ENCODE measurements around the gene VARS2. TPM values are rescaled to one million over a fixed set of nuclear protein-coding genes. Genes with fewer than 3 reads are reported as not detected.
"Not testable (repeated sequence)": the region's sequence is repeated elsewhere in the genome, so short reads cannot be mapped to it uniquely, and the experiment has no call there.

The VARS2 gene
- total and polyA plus RNA-seq, 2 donors from 2014 or later = 30.4 to 34.5 TPM

- H3K4me3 ChIP-seq (ENCODE audit: low read length in 3 of 3) = no peak overlapping the region
- no peaks in the 10 kb centered on the region for H3K9me3 ChIP-seq (ENCODE audit: control insufficient read depth in 2 of 3, insufficient read depth in 1 of 3, low read length in 3 of 3)
- no peak overlapping the region for H3K9ac ChIP-seq (ENCODE audit: low read length in 3 of 3)
- H3K4me1 ChIP-seq (ENCODE audit: control insufficient read depth in 2 of 3, insufficient read depth in 2 of 3, low read depth in 1 of 3, low read length in 3 of 3) = peaks cover 0 to 22% (median 20%) of the 10 kb centered on the region in 3 donors
- no peak for TF ChIP-seq CTCF (IDR thresholded peaks at IDR 0.05; ENCODE audit: borderline replicate concordance, extremely low read depth, insufficient read depth)
- H3K27me3 ChIP-seq (ENCODE audit: control insufficient read depth, insufficient read depth, low read length) = no peaks in the 10 kb centered on the region
- intact Hi-C loops (cut with DNase I) = loop anchor here (10.0 kb wide), 1 partner anchor 156 kb away; no protein-coding TSS in a partner anchor
- FAIRE-seq (no peak), DNase-seq (no peak)
- peaks cover 2 to 13% (median 11%) of the 10 kb centered on the region in 3 donors for H3K36me3 ChIP-seq (ENCODE audit: control insufficient read depth in 2 of 3, insufficient read depth in 3 of 3, low read length in 3 of 3)
- no peak overlapping the region for H3K27ac ChIP-seq (ENCODE audit: low read depth in 2 of 2, low read length in 2 of 2)
Observed at GRCh38 chr6:30918670-30919069, 4.6 kb downstream of the VARS2 start.

- FAIRE-seq = no peak
- Histone ChIP-seq H3K36me3 (ENCODE audit: control insufficient read depth in 2 of 3, insufficient read depth in 3 of 3, low read length in 3 of 3) (peaks cover 2 to 16% (median 13%) of the 10 kb centered on the region in 3 donors), H3K4me1 (ENCODE audit: control insufficient read depth in 2 of 3, insufficient read depth in 2 of 3, low read depth in 1 of 3, low read length in 3 of 3) (peaks cover 0 to 4% (median 1%) of the 10 kb centered on the region in 3 donors), H3K4me3 (ENCODE audit: low read length in 3 of 3) (no peak overlapping the region), H3K9ac (ENCODE audit: low read length in 3 of 3) (no peak overlapping the region), H3K9me3 (ENCODE audit: control insufficient read depth in 2 of 3, insufficient read depth in 1 of 3, low read length in 3 of 3) (no peaks in the 10 kb centered on the region), H3K27ac (ENCODE audit: low read depth in 2 of 2, low read length in 2 of 2) (no peak overlapping the region), H3K27me3 (ENCODE audit: control insufficient read depth, insufficient read depth, low read length) (no peaks in the 10 kb centered on the region)
- no peak for DNase-seq
- TF ChIP-seq CTCF (IDR thresholded peaks at IDR 0.05; ENCODE audit: borderline replicate concordance, extremely low read depth, insufficient read depth) = no peak
- intact Hi-C loops (cut with DNase I) = no loop called here
Observed at GRCh38 chr6:30922447-30922852, 8.4 kb downstream of the VARS2 start.

- intact Hi-C loops (cut with DNase I); H3K9ac ChIP-seq (ENCODE audit: low read length in 3 of 3); H3K9me3 ChIP-seq (ENCODE audit: control insufficient read depth in 2 of 3, insufficient read depth in 1 of 3, low read length in 3 of 3); H3K4me1 ChIP-seq (ENCODE audit: control insufficient read depth in 2 of 3, insufficient read depth in 2 of 3, low read depth in 1 of 3, low read length in 3 of 3); H3K27me3 ChIP-seq (ENCODE audit: control insufficient read depth, insufficient read depth, low read length); DNase-seq; FAIRE-seq; H3K27ac ChIP-seq (ENCODE audit: low read depth in 2 of 2, low read length in 2 of 2); H3K4me3 ChIP-seq (ENCODE audit: low read length in 3 of 3): not testable (repeated sequence)
- peaks cover 2 to 16% (median 13%) of the 10 kb centered on the region in 3 donors for H3K36me3 ChIP-seq (ENCODE audit: control insufficient read depth in 2 of 3, insufficient read depth in 3 of 3, low read length in 3 of 3)
Observed at GRCh38 chr6:30924040-30924627, 10.1 kb downstream of the VARS2 start.

DNA sequence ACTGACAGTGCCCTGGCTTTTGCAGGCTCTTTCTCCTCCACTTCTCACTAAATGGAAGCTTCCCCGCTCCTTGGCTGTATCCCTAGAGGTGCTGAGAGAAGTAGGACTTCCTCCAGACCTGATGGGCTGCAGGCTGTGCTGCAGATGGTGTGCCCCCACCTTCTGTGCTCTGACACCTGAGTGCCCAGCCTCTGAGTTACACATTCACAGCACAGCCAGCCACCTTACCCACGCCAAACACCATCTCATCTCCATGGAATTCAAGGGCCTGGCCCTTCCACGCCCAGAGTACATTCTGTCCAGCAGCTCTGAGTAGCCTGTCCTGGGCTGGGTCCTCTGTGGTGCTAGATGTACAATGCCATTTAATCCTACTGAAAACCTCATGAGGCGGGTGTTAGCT, 12.6 kb downstream of the VARS2 start:
- no peak overlapping the region for H3K27ac ChIP-seq (ENCODE audit: low read depth in 2 of 2, low read length in 2 of 2)
- H3K9ac ChIP-seq (ENCODE audit: low read length in 3 of 3) = no peak overlapping the region
- intact Hi-C loops (cut with DNase I) = no loop called here
- H3K36me3 ChIP-seq (ENCODE audit: control insufficient read depth in 2 of 3, insufficient read depth in 3 of 3, low read length in 3 of 3) = peaks cover 2 to 8% (median 4%) of the 10 kb centered on the region in 3 donors
- H3K4me3 ChIP-seq (ENCODE audit: low read length in 3 of 3) = no peak overlapping the region
- FAIRE-seq (no peak), DNase-seq (peak in 1 of 5 donors; percentile 90)
- no peak for TF ChIP-seq CTCF (IDR thresholded peaks at IDR 0.05; ENCODE audit: borderline replicate concordance, extremely low read depth, insufficient read depth)
- peaks cover 0 to 8% (median 0%) of the 10 kb centered on the region in 3 donors for H3K9me3 ChIP-seq (ENCODE audit: control insufficient read depth in 2 of 3, insufficient read depth in 1 of 3, low read length in 3 of 3)
- H3K27me3 ChIP-seq (ENCODE audit: control insufficient read depth, insufficient read depth, low read length) = no peaks in the 10 kb centered on the region
- no peaks in the 10 kb centered on the region for H3K4me1 ChIP-seq (ENCODE audit: control insufficient read depth in 2 of 3, insufficient read depth in 2 of 3, low read depth in 1 of 3, low read length in 3 of 3)

GRCh38 chr6:30927080-30927479, 13.0 kb downstream of the VARS2 start:
- FAIRE-seq; intact Hi-C loops (cut with DNase I); H3K27me3 ChIP-seq (ENCODE audit: control insufficient read depth, insufficient read depth, low read length); H3K4me3 ChIP-seq (ENCODE audit: low read length in 3 of 3); H3K9me3 ChIP-seq (ENCODE audit: control insufficient read depth in 2 of 3, insufficient read depth in 1 of 3, low read length in 3 of 3); H3K9ac ChIP-seq (ENCODE audit: low read length in 3 of 3); H3K36me3 ChIP-seq (ENCODE audit: control insufficient read depth in 2 of 3, insufficient read depth in 3 of 3, low read length in 3 of 3); H3K27ac ChIP-seq (ENCODE audit: low read depth in 2 of 2, low read length in 2 of 2); H3K4me1 ChIP-seq (ENCODE audit: control insufficient read depth in 2 of 3, insufficient read depth in 2 of 3, low read depth in 1 of 3, low read length in 3 of 3); DNase-seq: not testable (repeated sequence)

Data from kidney (tissue), 14 donors.